Neural progenitor cell (in vitro differentiated cells): ENCODE data around the gene SNX5. TPM values are rescaled to one million over a fixed set of nuclear protein-coding genes. Genes with fewer than 3 reads are reported as not detected.

ENCODE experiments used
- DNase-seq: peaks from one replicate; pipeline ENCODE4 v3.0.0-alpha.2; 2016; ENCODE audit warnings: low spot score
- H2AFZ ChIP-seq: fragments of 200-600 bp; sonication (generic); replicated peaks from 2 replicates; pipeline ENCODE4 v1.6.1; 2016; ENCODE audit warnings: antibody characterized with exemption
- H3F3A ChIP-seq: fragments of 200-600 bp; sonication (generic); 2 replicates; pipeline ENCODE4 v1.6.1; 2016; ENCODE audit warnings: antibody characterized with exemption, low read depth
- H3K27ac ChIP-seq: fragments of 200-600 bp; sonication (generic); 2 replicates; pipeline ENCODE4 v1.5.1; 2016; ENCODE audit warnings: mild to moderate bottlenecking
- H3K27me3 ChIP-seq: fragments of 200-600 bp; sonication (generic); 2 replicates; pipeline ENCODE4 v1.6.1; 2016; ENCODE audit warnings: mild to moderate bottlenecking, moderate library complexity
- H3K36me3 ChIP-seq: fragments of 200-600 bp; sonication (generic); 2 replicates; pipeline ENCODE4 v1.5.1; 2016
- H3K4me1 ChIP-seq: fragments of 200-600 bp; sonication (generic); 2 replicates; pipeline ENCODE4 v1.6.1; 2016; ENCODE audit warnings: mixed run types
- H3K4me2 ChIP-seq: fragments of 200-600 bp; sonication (generic); 2 replicates; pipeline ENCODE4 v1.6.1; 2016
- H3K4me3 ChIP-seq: fragments of 200-600 bp; sonication (generic); 2 replicates; pipeline ENCODE4 v1.5.1; 2016
- H3K79me2 ChIP-seq: fragments of 200-600 bp; sonication (generic); 2 replicates; pipeline ENCODE4 v1.6.1; 2016; ENCODE audit warnings: low read depth
- H3K9ac ChIP-seq: fragments of 200-600 bp; sonication (generic); 2 replicates; pipeline ENCODE4 v1.6.1; 2016
- H3K9me3 ChIP-seq: fragments of 200-600 bp; sonication (generic); 2 replicates; pipeline ENCODE4 v1.5.1; 2016; ENCODE audit warnings: low read depth
- H4K20me1 ChIP-seq: fragments of 200-600 bp; sonication (generic); 2 replicates; pipeline ENCODE4 v1.6.1; 2016; ENCODE audit warnings: low read depth
- H3K27ac Mint-ChIP-seq: 3 replicates; pipeline ENCODE4 v1.8.0; 2021; ENCODE audit warnings: mixed read lengths
- H3K27me3 Mint-ChIP-seq: 2 replicates; pipeline ENCODE4 v1.8.0; 2022; ENCODE audit warnings: low read depth, mild to moderate bottlenecking, inconsistent platforms, moderate library complexity, mixed read lengths; ENCODE audit not compliant: insufficient read depth
- H3K36me3 Mint-ChIP-seq: 3 replicates; pipeline ENCODE4 v1.8.0; 2021; ENCODE audit warnings: mixed read lengths
- H3K4me1 Mint-ChIP-seq: 3 replicates; pipeline ENCODE4 v1.8.0; 2021; ENCODE audit warnings: mixed read lengths
- H3K4me3 Mint-ChIP-seq: 3 replicates; pipeline ENCODE4 v1.8.0; 2021; ENCODE audit warnings: mild to moderate bottlenecking, moderate library complexity, mixed read lengths
- H3K9me3 Mint-ChIP-seq: 3 replicates; pipeline ENCODE4 v1.8.0; 2020; ENCODE audit warnings: mixed read lengths
- EZH2 ChIP-seq: fragments of 200-600 bp; sonication (generic); IDR thresholded peaks from 2 replicates; pipeline ENCODE4 v1.6.1; 2017; ENCODE audit warnings: antibody characterized with exemption, mild to moderate bottlenecking, moderate library complexity
- EZH2phosphoT487 ChIP-seq: fragments of 200-600 bp; sonication (generic); IDR thresholded peaks from 2 replicates; pipeline ENCODE4 v1.6.1; 2017; ENCODE audit warnings: antibody characterized with exemption
- total RNA-seq: library from RNA; depleted of rRNA; stranded (reverse); fragments of >200 nt; gene quantifications from 2 replicates; pipeline ENCODE4 v1.2.3, GENCODE V29; 2015; ENCODE audit warnings: low replicate concordance
- TF ChIP-seq, protein P1 (sequence below): fragments of 200-600 bp; sonication (generic); IDR thresholded peaks from 2 replicates; pipeline ENCODE4 v1.5.1; 2017; ENCODE audit warnings: antibody characterized with exemption, mild to moderate bottlenecking

SNX5 gene
- total RNA-seq, 1 donor from 2014 or later, result 226 TPM

DNA sequence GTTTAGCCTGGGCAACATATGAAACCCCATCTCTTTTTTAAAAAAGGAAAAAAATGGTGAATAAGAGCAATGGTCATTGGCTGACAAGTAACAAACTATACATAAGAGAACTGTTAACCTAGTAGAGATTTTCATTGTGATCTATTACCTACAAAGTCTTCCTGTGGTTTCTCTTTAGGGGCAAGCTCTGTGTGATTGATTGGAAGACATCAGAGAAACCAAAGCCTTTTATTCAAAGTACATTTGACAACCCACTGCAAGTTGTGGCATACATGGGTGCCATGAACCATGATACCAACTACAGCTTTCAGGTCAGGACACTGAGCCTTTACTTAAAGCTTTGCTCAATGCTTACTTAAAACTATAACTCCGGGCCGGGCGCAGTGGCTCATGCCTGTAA, 19.4 kb upstream of the SNX5 start:
- H3K4me3 ChIP-seq, result no peak overlapping the region
- H3K9ac ChIP-seq, result no peak overlapping the region
- peaks cover 23% of the 10 kb centered on the region for H4K20me1 ChIP-seq
- no peak overlapping the region for H3K27ac Mint-ChIP-seq
- H3K27me3 Mint-ChIP-seq, result no peaks in the 10 kb centered on the region
- no peak for DNase-seq
- no peaks in the 10 kb centered on the region for H3K36me3 ChIP-seq
- peaks cover 57% of the 10 kb centered on the region for H3K79me2 ChIP-seq
- H3K4me1 Mint-ChIP-seq, result no peaks in the 10 kb centered on the region
- H3K4me1 ChIP-seq, result no peaks in the 10 kb centered on the region
- H3K4me2 ChIP-seq, result no peak overlapping the region
- H3K27me3 ChIP-seq, result no peaks in the 10 kb centered on the region
- peaks cover 11% of the 10 kb centered on the region for H3K36me3 Mint-ChIP-seq
- no peaks in the 10 kb centered on the region for H3F3A ChIP-seq
- no peaks in the 10 kb centered on the region for H3K9me3 Mint-ChIP-seq
- TF ChIP-seq EZH2, result no peak
- H2AFZ ChIP-seq, result no peak overlapping the region
- H3K27ac ChIP-seq, result no peak overlapping the region
- H3K9me3 ChIP-seq, result no peaks in the 10 kb centered on the region
- H3K4me3 Mint-ChIP-seq, result no peak overlapping the region

DNA sequence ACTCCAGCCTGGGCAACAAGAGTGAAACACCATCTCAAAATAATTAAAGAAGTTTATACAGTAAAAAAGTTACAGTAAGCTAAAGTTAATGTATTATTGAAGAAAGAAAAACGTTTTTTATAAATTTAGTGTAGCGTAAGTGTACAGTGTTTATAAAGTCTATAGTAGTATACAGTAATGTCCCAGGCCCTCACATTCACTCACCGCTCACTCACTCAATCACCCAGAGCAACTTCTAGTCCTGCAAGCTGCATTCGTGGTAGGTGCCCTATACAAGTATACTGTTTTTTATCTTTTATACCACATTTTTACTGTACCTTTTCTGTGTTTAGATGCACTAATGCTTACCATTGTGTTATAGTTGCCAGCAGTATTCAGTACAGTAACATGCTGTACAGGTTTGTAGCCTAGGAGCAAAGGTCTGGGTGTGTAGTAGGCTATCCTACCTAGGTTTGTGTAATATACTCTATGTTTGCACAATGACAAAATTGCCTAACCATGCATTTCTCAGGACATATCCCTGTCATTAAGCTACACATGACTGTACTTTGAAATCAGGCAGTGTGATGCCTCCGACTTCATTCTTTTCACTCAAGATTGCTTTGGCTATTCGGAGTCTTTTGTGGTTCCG, 16.9 kb upstream of the SNX5 start:
- Histone ChIP-seq H2AFZ (no peak overlapping the region), H3K36me3 (no peaks in the 10 kb centered on the region), H4K20me1 (peaks cover 30% of the 10 kb centered on the region), H3F3A (no peaks in the 10 kb centered on the region), H3K9me3 (no peaks in the 10 kb centered on the region), H3K4me3 (no peak overlapping the region), H3K79me2 (peaks cover 80% of the 10 kb centered on the region), H3K4me2 (no peak overlapping the region), H3K9ac (no peak overlapping the region), H3K27me3 (no peaks in the 10 kb centered on the region), H3K4me1 (no peaks in the 10 kb centered on the region), H3K27ac (no peak overlapping the region)
- H3K4me1 Mint-ChIP-seq, result no peaks in the 10 kb centered on the region
- H3K36me3 Mint-ChIP-seq, result peaks cover 13% of the 10 kb centered on the region
- no peaks in the 10 kb centered on the region for H3K27me3 Mint-ChIP-seq
- H3K4me3 Mint-ChIP-seq, result no peak overlapping the region
- H3K27ac Mint-ChIP-seq, result no peak overlapping the region
- TF ChIP-seq EZH2phosphoT487, result no peak
- TF ChIP-seq, protein P1, sequence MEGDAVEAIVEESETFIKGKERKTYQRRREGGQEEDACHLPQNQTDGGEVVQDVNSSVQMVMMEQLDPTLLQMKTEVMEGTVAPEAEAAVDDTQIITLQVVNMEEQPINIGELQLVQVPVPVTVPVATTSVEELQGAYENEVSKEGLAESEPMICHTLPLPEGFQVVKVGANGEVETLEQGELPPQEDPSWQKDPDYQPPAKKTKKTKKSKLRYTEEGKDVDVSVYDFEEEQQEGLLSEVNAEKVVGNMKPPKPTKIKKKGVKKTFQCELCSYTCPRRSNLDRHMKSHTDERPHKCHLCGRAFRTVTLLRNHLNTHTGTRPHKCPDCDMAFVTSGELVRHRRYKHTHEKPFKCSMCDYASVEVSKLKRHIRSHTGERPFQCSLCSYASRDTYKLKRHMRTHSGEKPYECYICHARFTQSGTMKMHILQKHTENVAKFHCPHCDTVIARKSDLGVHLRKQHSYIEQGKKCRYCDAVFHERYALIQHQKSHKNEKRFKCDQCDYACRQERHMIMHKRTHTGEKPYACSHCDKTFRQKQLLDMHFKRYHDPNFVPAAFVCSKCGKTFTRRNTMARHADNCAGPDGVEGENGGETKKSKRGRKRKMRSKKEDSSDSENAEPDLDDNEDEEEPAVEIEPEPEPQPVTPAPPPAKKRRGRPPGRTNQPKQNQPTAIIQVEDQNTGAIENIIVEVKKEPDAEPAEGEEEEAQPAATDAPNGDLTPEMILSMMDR, result no peak
- TF ChIP-seq EZH2, result no peak
- no peaks in the 10 kb centered on the region for H3K9me3 Mint-ChIP-seq
- no peak for DNase-seq

DNA sequence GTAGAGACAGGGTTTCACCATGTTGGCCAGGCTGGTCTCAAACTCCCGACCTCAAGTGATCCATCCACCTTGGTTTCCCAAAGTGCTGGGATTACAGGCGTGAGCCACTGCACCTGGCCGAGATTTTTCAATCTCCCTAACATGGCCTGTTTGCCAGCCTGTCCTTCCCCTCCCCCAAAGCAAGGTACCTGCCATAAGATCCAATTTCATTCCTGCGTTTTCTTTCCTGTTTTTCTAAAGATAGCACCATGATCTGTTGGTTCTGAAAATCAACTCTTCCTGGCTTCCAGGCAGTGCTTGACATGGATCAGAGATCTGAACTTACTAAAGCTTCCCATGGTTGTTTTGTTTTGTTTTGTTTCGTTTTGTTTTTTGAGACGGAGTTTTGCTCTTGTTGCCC, 7.7 kb upstream of the SNX5 start:
- Histone ChIP-seq H3K4me3 (no peak overlapping the region), H4K20me1 (peaks cover 34% of the 10 kb centered on the region), H2AFZ (no peak overlapping the region), H3K9me3 (no peaks in the 10 kb centered on the region), H3F3A (no peaks in the 10 kb centered on the region), H3K4me1 (peaks cover 18% of the 10 kb centered on the region), H3K27ac (no peak overlapping the region), H3K9ac (no peak overlapping the region), H3K79me2 (peaks cover 91% of the 10 kb centered on the region), H3K36me3 (no peaks in the 10 kb centered on the region), H3K4me2 (no peak overlapping the region), H3K27me3 (no peaks in the 10 kb centered on the region)
- TF ChIP-seq EZH2 (no peak), EZH2phosphoT487 (no peak)
- no peaks in the 10 kb centered on the region for H3K9me3 Mint-ChIP-seq
- H3K4me3 Mint-ChIP-seq, result no peak overlapping the region
- no peak overlapping the region for H3K27ac Mint-ChIP-seq
- H3K4me1 Mint-ChIP-seq, result peaks cover 26% of the 10 kb centered on the region
- peaks cover 28% of the 10 kb centered on the region for H3K36me3 Mint-ChIP-seq
- no peak for DNase-seq
- peaks cover 2% of the 10 kb centered on the region for H3K27me3 Mint-ChIP-seq

DNA sequence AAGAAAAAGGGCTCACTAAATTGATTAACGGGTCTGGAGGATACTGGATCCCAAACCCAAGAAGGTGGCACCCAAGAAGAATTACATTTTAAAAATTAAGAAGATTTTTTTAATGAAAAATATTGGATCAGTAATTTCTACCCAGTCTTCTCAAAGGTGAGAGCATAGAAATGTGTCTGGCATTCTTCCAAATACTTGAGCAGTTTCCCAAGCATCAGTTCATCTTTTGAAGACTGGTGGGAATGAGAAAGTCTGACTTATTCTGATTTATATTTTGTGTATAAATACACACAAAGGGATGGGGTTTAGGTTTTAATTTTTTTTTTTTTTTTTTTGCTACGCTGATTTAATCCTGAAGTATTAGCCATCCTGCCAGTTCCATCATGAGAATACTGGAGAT, 3.5 kb upstream of the SNX5 start:
- TF ChIP-seq, protein P1, result no peak
- TF ChIP-seq EZH2, result no peak
- TF ChIP-seq EZH2phosphoT487, result no peak
- Histone ChIP-seq H3K4me1 (peaks cover 22% of the 10 kb centered on the region), H3K9ac (peak overlapping the region; percentile 95), H4K20me1 (peaks cover 47% of the 10 kb centered on the region), H2AFZ (no peak overlapping the region), H3K27ac (no peak overlapping the region), H3K27me3 (no peaks in the 10 kb centered on the region), H3K36me3 (peaks cover 3% of the 10 kb centered on the region), H3K9me3 (no peaks in the 10 kb centered on the region), H3F3A (peaks cover 22% of the 10 kb centered on the region), H3K4me3 (peak overlapping the region; percentile 88), H3K79me2 (peaks cover 97% of the 10 kb centered on the region), H3K4me2 (peak overlapping the region; percentile 95)
- Mint-ChIP-seq H3K27ac (no peak overlapping the region), H3K4me3 (peak overlapping the region; percentile 93), H3K4me1 (peaks cover 41% of the 10 kb centered on the region), H3K9me3 (no peaks in the 10 kb centered on the region), H3K36me3 (peaks cover 17% of the 10 kb centered on the region), H3K27me3 (no peaks in the 10 kb centered on the region)
- DNase-seq, result no peak
